Keratinocyte (primary cell): Measurements from ENCODE around the gene KLK3. TPM values are rescaled to one million over a fixed set of nuclear protein-coding genes. Genes with fewer than 3 reads are reported as not detected.

Source experiments
- DNase-seq: peaks from one replicate; pipeline ENCODE4 v3.0.0-alpha.2; 2011; ENCODE audit warnings: low read depth, missing footprints, low spot score
- FAIRE-seq: peaks from 2 replicates; lab custom pipeline; 2011; peaks lifted over from hg19 to GRCh38; lab: Jason Lieb, UNC
- H2AFZ ChIP-seq: 2 replicates; pipeline ENCODE4 v1.6.0; 2012; ENCODE audit warnings: low read length, control low read depth, inconsistent platforms; ENCODE audit not compliant: control insufficient read depth
- H3K27ac ChIP-seq: 2 replicates; pipeline ENCODE4 v1.5.1; 2011; ENCODE audit warnings: low read length; ENCODE audit not compliant: control insufficient read depth, insufficient read depth
- H3K27me3 ChIP-seq: 3 replicates; pipeline ENCODE4 v1.6.0; 2011; ENCODE audit warnings: low read length; ENCODE audit not compliant: control insufficient read depth, insufficient read depth; ENCODE audit errors: extremely low read depth
- H3K36me3 ChIP-seq, 2 experiments: 2 replicates in 1 of 2; 3 replicates in 1 of 2; pipeline ENCODE4 v1.5.1; 2011; ENCODE audit warnings: low read length in 2 of 2, mild to moderate bottlenecking in 1 of 2; ENCODE audit not compliant: control insufficient read depth in 2 of 2, insufficient read depth in 2 of 2; ENCODE audit errors: extremely low read depth in 1 of 2
- H3K4me1 ChIP-seq: 3 replicates; pipeline ENCODE4 v1.5.1; 2011; ENCODE audit warnings: low read length; ENCODE audit not compliant: control insufficient read depth, insufficient read depth; ENCODE audit errors: extremely low read depth
- H3K4me2 ChIP-seq: 3 replicates; pipeline ENCODE4 v1.6.0; 2011; ENCODE audit warnings: low read depth, low read length; ENCODE audit not compliant: control insufficient read depth, insufficient read depth; ENCODE audit errors: extremely low read depth
- H3K4me3 ChIP-seq, 3 experiments: fragments of 200-600 bp in 1 of 3; sonication (generic) in 1 of 3; 2 replicates in 2 of 3; 3 replicates in 1 of 3; pipeline ENCODE4 v1.5.1; 2011 to 2016; ENCODE audit warnings: low read length in 3 of 3, mild to moderate bottlenecking in 3 of 3, control low read depth in 2 of 3, inconsistent platforms in 1 of 3, low read depth in 1 of 3, mixed read lengths in 1 of 3, mixed run types in 1 of 3, moderate library complexity in 1 of 3; ENCODE audit not compliant: control insufficient read depth in 2 of 3, insufficient read depth in 2 of 3; ENCODE audit errors: extremely low read depth in 1 of 3
- H3K79me2 ChIP-seq: 2 replicates; pipeline ENCODE4 v1.6.0; 2012; ENCODE audit warnings: low read length; ENCODE audit not compliant: control insufficient read depth, insufficient read depth
- H3K9ac ChIP-seq: 3 replicates; pipeline ENCODE4 v1.6.0; 2011; ENCODE audit warnings: low read length; ENCODE audit not compliant: control insufficient read depth, insufficient read depth; ENCODE audit errors: extremely low read depth
- H3K9me1 ChIP-seq: 3 replicates; pipeline ENCODE4 v1.6.0; 2011; ENCODE audit warnings: low read length; ENCODE audit not compliant: control insufficient read depth, insufficient read depth; ENCODE audit errors: extremely low read depth
- H3K9me3 ChIP-seq: 2 replicates; pipeline ENCODE4 v1.5.1; 2012; ENCODE audit warnings: low read depth, low read length; ENCODE audit not compliant: control insufficient read depth
- H4K20me1 ChIP-seq: 3 replicates; pipeline ENCODE4 v1.6.0; 2011; ENCODE audit warnings: low read length; ENCODE audit not compliant: control insufficient read depth, insufficient read depth; ENCODE audit errors: extremely low read depth
- EZH2 ChIP-seq: IDR thresholded peaks from one replicate; pipeline ENCODE4 v1.6.1; 2012; ENCODE audit warnings: inconsistent platforms, mild to moderate bottlenecking, low read length, moderate library complexity
- dilution Hi-C: fragments of 300-500 bp; cut with MboI; formaldehyde crosslinking; loops from one replicate; pipeline ENCODE4 v1.7.0; 2020; ENCODE audit warnings: low sequenced_read_pairs; ENCODE audit not compliant: extremely low pct_ligation_motif_present
- polyA plus RNA-seq, 5 experiments: library from polyadenylated mRNA; depleted of rRNA in 3 of 5; stranded (reverse) in 3 of 5; stranded (forward) in 1 of 5; unstranded in 1 of 5; fragments of >200 nt; gene quantifications; 1 replicate in 1 of 5; 2 replicates in 3 of 5; 3 replicates in 1 of 5; pipeline versions ENCODE4 v1.2.1 to v1.2.3, GENCODE V29; 2011 to 2012; ENCODE audit warnings: missing spikeins in 2 of 5, low read depth in 1 of 5, low replicate concordance in 1 of 5
- TF ChIP-seq, protein P1 (sequence below), 3 experiments: IDR thresholded peaks in 1 of 3; conservative IDR thresholded peaks in 1 of 3; optimal IDR thresholded peaks in 1 of 3; 2 replicates in 2 of 3; 3 replicates in 1 of 3; pipeline versions ENCODE3 to v1.5.1; 2011; ENCODE audit warnings: low read length in 3 of 3, mild to moderate bottlenecking in 3 of 3, moderate library complexity in 2 of 3, control low read depth in 1 of 3, inconsistent platforms in 1 of 3; ENCODE audit not compliant: insufficient read depth in 2 of 3; ENCODE audit errors: extremely low read depth in 1 of 3

KLK3 gene
- polyA plus RNA-seq, 1 donor (not counting 4 experiments of a cell fraction or from before 2014, with no cell fraction given), result not detected

DNA sequence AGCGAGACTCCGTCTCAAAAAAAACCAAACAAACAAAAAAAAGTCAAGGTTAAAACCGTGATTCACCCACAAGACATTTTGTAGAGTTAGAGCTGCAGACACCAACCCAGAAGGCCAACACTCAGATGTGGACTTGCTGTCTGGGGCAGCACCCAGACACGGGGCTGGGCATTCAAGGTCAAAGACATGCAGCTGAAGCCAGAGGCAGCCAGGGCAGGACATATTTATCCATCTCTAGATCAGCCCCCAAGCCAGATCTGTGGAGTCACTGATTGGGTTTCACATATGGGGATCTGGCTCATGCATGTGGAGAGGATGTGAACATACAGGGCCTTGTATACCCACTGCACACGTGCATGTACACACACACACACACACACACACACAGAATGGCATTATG lies 24.9 kb upstream of the KLK3 start:
- FAIRE-seq (no peak), DNase-seq (no peak)
- H3K27ac ChIP-seq, result no peak overlapping the region
- no peak overlapping the region for H2AFZ ChIP-seq
- H3K9me1 ChIP-seq, result no peaks in the 10 kb centered on the region
- H3K4me1 ChIP-seq, result no peaks in the 10 kb centered on the region
- no peaks in the 10 kb centered on the region for H3K27me3 ChIP-seq
- H3K9ac ChIP-seq, result no peak overlapping the region
- no peak overlapping the region for H3K4me3 ChIP-seq
- no peaks in the 10 kb centered on the region for H3K79me2 ChIP-seq
- H3K4me2 ChIP-seq, result no peak overlapping the region
- H4K20me1 ChIP-seq, result no peaks in the 10 kb centered on the region
- H3K9me3 ChIP-seq, result no peaks in the 10 kb centered on the region
- TF ChIP-seq, protein P1, sequence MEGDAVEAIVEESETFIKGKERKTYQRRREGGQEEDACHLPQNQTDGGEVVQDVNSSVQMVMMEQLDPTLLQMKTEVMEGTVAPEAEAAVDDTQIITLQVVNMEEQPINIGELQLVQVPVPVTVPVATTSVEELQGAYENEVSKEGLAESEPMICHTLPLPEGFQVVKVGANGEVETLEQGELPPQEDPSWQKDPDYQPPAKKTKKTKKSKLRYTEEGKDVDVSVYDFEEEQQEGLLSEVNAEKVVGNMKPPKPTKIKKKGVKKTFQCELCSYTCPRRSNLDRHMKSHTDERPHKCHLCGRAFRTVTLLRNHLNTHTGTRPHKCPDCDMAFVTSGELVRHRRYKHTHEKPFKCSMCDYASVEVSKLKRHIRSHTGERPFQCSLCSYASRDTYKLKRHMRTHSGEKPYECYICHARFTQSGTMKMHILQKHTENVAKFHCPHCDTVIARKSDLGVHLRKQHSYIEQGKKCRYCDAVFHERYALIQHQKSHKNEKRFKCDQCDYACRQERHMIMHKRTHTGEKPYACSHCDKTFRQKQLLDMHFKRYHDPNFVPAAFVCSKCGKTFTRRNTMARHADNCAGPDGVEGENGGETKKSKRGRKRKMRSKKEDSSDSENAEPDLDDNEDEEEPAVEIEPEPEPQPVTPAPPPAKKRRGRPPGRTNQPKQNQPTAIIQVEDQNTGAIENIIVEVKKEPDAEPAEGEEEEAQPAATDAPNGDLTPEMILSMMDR (optimal IDR thresholded peaks at IDR 0.05 in 1 of 3, IDR thresholded peaks at IDR 0.05 in 1 of 3, conservative IDR thresholded peaks at IDR 0.05 in 1 of 3; ENCODE audit: extremely low read depth in 1 of 3, insufficient read depth in 2 of 3, low read length in 3 of 3), result no peak
- no peak for TF ChIP-seq EZH2
- dilution Hi-C loops, result no loop called here
- H3K36me3 ChIP-seq, result no peaks in the 10 kb centered on the region

DNA sequence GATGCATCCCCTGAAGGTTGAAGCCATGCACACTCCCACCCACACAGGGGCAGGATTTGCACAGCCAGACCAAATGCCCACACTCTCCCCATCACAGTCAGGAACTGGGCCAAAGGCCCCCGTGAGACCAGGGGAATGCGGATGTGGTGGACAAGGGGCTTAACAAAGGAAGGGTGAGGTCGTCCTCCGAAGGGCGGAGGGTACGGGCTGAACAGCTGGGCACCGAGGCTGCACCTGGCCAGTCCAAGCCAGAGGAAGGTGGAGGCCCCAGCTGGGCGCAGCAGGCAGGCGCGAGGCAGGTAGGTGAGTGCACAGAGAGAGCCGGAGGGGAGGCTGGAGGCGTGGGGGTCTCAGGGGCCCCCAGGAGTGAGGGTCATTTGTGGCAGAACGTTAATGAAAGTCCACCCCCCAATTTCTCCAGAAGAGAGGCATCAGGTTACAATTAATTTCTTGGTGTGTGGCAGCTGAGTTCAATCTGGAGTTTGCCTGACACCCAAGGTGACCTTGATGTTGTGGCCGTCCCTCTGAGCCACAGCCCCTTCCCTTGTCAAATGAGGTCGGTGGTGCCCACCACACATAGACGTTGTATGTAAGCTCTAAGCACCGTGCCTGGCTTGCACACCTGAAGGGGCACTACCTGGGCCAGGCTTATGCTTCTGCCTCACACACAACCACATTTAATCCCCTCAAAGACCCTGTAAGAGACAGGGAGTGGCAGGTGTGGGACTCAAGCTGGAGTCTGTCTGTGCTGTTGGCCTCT lies 24.3 kb upstream of the KLK3 start:
- FAIRE-seq (no peak), DNase-seq (no peak)
- H3K9me3 ChIP-seq, result no peaks in the 10 kb centered on the region
- no peak for TF ChIP-seq EZH2
- TF ChIP-seq, protein P1 (optimal IDR thresholded peaks at IDR 0.05 in 1 of 3, IDR thresholded peaks at IDR 0.05 in 1 of 3, conservative IDR thresholded peaks at IDR 0.05 in 1 of 3; ENCODE audit: extremely low read depth in 1 of 3, insufficient read depth in 2 of 3, low read length in 3 of 3), result no peak
- no peak overlapping the region for H3K4me2 ChIP-seq
- H3K79me2 ChIP-seq, result no peaks in the 10 kb centered on the region
- no peak overlapping the region for H3K9ac ChIP-seq
- H3K27me3 ChIP-seq, result no peaks in the 10 kb centered on the region
- peaks cover 6% of the 10 kb centered on the region for H3K4me1 ChIP-seq
- H4K20me1 ChIP-seq, result no peaks in the 10 kb centered on the region
- no peak overlapping the region for H2AFZ ChIP-seq
- dilution Hi-C loops, result no loop called here
- H3K9me1 ChIP-seq, result no peaks in the 10 kb centered on the region
- H3K4me3 ChIP-seq, result no peak overlapping the region
- H3K27ac ChIP-seq, result no peak overlapping the region
- H3K36me3 ChIP-seq, result no peaks in the 10 kb centered on the region
